ENCODE measurements around the gene MAGI1.

DNA sequence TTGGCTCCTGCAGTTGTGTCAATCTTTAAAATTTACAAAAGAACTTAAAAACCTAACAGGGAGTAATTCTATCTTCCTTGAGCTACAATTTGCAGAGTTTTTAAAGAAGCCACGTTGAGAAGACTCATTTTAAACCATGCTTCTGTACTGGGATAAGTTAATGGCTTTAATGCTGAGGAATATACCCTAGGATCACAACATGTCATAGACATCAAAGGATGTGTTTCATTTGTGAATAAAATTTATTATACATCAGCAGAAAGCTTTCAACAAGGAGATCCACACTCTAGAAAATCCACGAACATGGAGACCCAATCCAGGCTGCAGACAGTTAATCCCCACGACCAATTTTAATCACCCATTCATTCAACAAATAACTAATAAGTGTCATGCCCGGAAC, 297.2 kb downstream of the MAGI1 start:
- TF ChIP-seq, protein P1, sequence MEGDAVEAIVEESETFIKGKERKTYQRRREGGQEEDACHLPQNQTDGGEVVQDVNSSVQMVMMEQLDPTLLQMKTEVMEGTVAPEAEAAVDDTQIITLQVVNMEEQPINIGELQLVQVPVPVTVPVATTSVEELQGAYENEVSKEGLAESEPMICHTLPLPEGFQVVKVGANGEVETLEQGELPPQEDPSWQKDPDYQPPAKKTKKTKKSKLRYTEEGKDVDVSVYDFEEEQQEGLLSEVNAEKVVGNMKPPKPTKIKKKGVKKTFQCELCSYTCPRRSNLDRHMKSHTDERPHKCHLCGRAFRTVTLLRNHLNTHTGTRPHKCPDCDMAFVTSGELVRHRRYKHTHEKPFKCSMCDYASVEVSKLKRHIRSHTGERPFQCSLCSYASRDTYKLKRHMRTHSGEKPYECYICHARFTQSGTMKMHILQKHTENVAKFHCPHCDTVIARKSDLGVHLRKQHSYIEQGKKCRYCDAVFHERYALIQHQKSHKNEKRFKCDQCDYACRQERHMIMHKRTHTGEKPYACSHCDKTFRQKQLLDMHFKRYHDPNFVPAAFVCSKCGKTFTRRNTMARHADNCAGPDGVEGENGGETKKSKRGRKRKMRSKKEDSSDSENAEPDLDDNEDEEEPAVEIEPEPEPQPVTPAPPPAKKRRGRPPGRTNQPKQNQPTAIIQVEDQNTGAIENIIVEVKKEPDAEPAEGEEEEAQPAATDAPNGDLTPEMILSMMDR (conservative IDR thresholded peaks at IDR 0.05; ENCODE audit: low read length) = no peak
- TF ChIP-seq EZH2phosphoT487 (IDR thresholded peaks at IDR 0.05; ENCODE audit: borderline replicate concordance) = no peak

All from Loucy (cell line).